Measurements from ENCODE around the gene UGT2B28. TPM values are rescaled to one million over a fixed set of nuclear protein-coding genes. Genes with fewer than 3 reads are reported as not detected.
"Not testable (repeated sequence)": the region's sequence is repeated elsewhere in the genome, so short reads cannot be mapped to it uniquely, and the experiment has no call there.

Gene UGT2B28
- total RNA-seq, 1 donor from 2014 or later = not detected

DNA sequence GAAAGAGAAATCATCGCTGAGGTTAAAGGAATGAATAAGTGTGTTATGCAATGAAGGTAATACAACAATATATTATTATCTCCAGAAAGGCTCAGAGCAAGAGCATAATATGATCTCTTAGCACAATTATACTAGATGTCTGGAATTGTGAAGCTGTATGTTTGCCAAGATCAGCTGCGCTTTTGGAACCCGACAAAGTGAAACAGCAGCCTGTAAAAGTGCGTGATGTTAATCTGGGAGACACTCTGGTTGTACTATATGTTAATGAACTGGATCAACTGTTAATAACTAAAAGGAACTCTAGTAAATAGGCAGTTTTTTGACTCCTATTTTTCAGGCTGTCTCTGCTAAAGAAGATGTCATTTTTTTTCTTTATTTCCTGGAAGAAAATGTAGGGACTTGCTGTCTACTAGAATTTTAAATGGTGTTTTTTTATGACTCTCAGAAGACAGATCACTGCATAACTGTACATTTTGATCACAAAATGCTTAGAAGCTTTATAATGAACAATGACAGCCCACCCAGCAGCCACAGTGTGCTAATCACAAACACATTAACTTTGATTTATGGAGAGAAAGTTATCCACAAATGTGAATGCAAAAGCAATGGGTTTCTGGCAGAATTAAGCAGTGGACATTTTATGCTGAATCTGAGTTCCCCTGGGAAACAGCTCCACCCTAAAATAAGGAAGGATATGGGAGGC, 50.2 kb downstream of the UGT2B28 start:
- Histone ChIP-seq H3K9me3 (replicated peaks) (peaks cover 24% of the 10 kb centered on the region), H3K27ac (replicated peaks) (no peak overlapping the region), H3K4me3 (no peak overlapping the region), H3K4me1 (no peaks in the 10 kb centered on the region), H3K36me3 (no peaks in the 10 kb centered on the region), H3K27me3 (ENCODE audit: low read depth) (no peaks in the 10 kb centered on the region)
- no peak for DNase-seq
- intact Hi-C loops (cut with micrococcal nuclease) = no loop called here
- TF ChIP-seq, protein P1, sequence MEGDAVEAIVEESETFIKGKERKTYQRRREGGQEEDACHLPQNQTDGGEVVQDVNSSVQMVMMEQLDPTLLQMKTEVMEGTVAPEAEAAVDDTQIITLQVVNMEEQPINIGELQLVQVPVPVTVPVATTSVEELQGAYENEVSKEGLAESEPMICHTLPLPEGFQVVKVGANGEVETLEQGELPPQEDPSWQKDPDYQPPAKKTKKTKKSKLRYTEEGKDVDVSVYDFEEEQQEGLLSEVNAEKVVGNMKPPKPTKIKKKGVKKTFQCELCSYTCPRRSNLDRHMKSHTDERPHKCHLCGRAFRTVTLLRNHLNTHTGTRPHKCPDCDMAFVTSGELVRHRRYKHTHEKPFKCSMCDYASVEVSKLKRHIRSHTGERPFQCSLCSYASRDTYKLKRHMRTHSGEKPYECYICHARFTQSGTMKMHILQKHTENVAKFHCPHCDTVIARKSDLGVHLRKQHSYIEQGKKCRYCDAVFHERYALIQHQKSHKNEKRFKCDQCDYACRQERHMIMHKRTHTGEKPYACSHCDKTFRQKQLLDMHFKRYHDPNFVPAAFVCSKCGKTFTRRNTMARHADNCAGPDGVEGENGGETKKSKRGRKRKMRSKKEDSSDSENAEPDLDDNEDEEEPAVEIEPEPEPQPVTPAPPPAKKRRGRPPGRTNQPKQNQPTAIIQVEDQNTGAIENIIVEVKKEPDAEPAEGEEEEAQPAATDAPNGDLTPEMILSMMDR (IDR thresholded peaks at IDR 0.05; ENCODE audit: borderline replicate concordance) = no peak

DNA sequence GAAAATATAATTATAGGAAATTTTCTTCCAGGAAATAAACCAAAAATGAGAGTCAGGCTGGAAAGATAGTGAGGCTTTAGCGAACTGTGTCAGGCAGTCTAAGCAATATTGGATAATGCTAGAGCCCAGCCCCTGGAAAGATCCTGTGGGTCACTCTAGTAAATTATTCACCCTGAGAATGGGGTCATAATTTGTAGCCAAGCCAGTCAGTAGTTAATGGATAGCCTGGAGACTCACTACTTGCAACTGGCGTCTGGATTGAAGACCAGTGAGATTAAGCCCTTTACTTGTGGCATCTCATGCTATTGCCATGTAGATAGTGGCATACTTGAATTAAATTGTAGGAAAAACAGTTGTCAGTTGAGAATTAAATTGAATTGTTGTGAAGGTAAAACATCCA, 51.0 kb downstream of the UGT2B28 start:
- H3K27ac ChIP-seq (replicated peaks); H3K36me3 ChIP-seq; intact Hi-C loops (cut with micrococcal nuclease); H3K27me3 ChIP-seq (ENCODE audit: low read depth); H3K4me3 ChIP-seq; DNase-seq; H3K4me1 ChIP-seq: not testable (repeated sequence)
- H3K9me3 ChIP-seq (replicated peaks) = peaks cover 24% of the 10 kb centered on the region

- intact Hi-C loops (cut with micrococcal nuclease); H3K27me3 ChIP-seq (ENCODE audit: low read depth); H3K27ac ChIP-seq (replicated peaks); H3K4me3 ChIP-seq; H3K4me1 ChIP-seq; H3K36me3 ChIP-seq; DNase-seq: not testable (repeated sequence)
- H3K9me3 ChIP-seq (replicated peaks) = peaks cover 24% of the 10 kb centered on the region
Observed at GRCh38 chr4:69335485-69335884, 55.2 kb downstream of the UGT2B28 start.

DNA sequence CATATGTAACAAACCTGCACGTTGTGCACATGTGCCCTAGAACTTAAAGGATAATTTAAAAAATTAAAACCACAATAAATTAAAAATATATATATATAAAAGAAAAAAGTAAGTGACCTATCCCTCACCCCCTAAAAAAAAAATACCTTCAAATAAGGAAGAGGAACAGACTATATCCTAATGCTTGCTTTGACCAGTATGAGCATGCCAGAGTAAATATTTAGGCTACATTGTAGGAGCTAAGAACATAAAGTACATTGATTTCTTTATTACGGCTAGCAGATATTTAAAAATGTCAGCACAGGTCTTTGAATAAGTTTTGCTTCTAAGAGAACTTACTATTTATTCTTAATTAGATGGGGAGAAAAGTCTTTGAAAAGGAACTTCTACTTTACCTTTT, 62.8 kb downstream of the UGT2B28 start:
- H3K4me1 ChIP-seq; H3K36me3 ChIP-seq; intact Hi-C loops (cut with micrococcal nuclease); H3K27ac ChIP-seq (replicated peaks); DNase-seq; H3K4me3 ChIP-seq; H3K27me3 ChIP-seq (ENCODE audit: low read depth); H3K9me3 ChIP-seq (replicated peaks): not testable (repeated sequence)

GRCh38 chr4:69343558-69344420, 63.5 kb downstream of the UGT2B28 start:
- H3K27me3 ChIP-seq (ENCODE audit: low read depth); H3K27ac ChIP-seq (replicated peaks); H3K9me3 ChIP-seq (replicated peaks); H3K4me3 ChIP-seq; intact Hi-C loops (cut with micrococcal nuclease); H3K36me3 ChIP-seq; H3K4me1 ChIP-seq; DNase-seq: not testable (repeated sequence)

Other genes with a start within 250 kb of the UGT2B28 start
- gene UGT2B7, start 184.0 kb upstream of the UGT2B28 start, total RNA-seq = not detected
- gene UGT2B11, start 65.7 kb upstream of the UGT2B28 start, total RNA-seq = not detected
- not detected for gene UGT2B4, start 215.4 kb downstream of the UGT2B28 start, total RNA-seq